Activated CD4-positive, alpha-beta T cell treated with anti-CD3 and anti-CD28 coated beads, Interleukin-2, amount 50 U/mL, for 24 hours (primary cell): ENCODE measurements around the gene PDXDC1.
"Not testable (repeated sequence)": the region's sequence is repeated elsewhere in the genome, so short reads cannot be mapped to it uniquely, and the experiment has no call there.

Experiments used
- DNase-seq, 2 donors: peaks; one replicate each; pipeline ENCODE4 v3.0.0-alpha.2; 2020; ENCODE audit warnings: low read depth in 1 of 2, low spot score in 1 of 2

Gene PDXDC1

GRCh38 chr16:15132719-15133428 lies 158.0 kb downstream of the PDXDC1 start:
- not testable (repeated sequence) for DNase-seq

- not testable (repeated sequence) for DNase-seq
Observed at GRCh38 chr16:15133554-15133953, 158.7 kb downstream of the PDXDC1 start.

- not testable (repeated sequence) for DNase-seq
Observed at GRCh38 chr16:15134752-15135482, 160.1 kb downstream of the PDXDC1 start.

DNA sequence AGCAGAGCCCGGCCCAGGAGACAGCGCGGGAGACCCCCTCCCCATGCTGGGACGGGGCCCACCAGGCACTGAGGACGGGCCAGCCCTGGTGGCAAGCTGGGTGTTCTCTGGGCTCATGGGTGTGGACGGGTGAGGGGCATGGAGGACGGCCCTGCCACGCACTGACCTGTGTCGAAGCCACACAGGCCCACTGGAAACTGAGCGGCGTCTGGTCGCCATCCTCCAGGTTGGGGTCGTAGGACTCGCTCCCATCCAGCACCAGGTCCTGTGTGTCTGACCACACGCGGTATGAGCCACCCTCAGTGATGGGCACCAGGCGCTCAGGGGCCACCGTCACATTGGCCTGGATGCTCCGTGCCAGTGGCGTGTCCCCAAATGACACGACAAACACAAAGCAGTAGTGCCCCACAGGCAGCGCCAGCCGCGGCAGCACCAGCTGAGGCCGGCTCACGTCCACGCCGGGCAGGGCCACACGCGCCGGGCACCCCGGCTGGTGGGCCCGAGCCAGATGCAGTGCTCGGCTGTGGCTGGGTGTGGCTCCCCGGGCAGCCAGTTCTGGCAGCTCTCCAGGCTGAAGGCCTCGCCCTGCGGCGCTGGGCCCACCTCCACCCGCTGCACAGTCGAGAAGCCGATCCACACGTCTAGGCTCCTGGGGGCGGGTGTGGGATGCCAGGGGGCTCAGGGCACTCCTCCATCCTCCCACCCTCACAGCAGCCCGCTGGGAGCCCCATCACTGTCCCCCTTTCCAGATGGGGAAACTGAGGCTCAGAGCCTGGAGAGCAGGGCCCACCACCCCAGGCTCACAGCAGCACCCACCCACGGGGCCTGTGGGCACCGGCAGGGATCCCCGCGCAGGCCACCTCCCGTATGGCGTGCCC lies 160.9 kb downstream of the PDXDC1 start:
- not testable (repeated sequence) for DNase-seq

- DNase-seq = not testable (repeated sequence)
Observed at GRCh38 chr16:15137514-15137913, 162.7 kb downstream of the PDXDC1 start.

- not testable (repeated sequence) for DNase-seq
Observed at GRCh38 chr16:15140444-15141365, 165.9 kb downstream of the PDXDC1 start.

GRCh38 chr16:15141586-15141985 lies 166.8 kb downstream of the PDXDC1 start:
- DNase-seq = no peak

DNA sequence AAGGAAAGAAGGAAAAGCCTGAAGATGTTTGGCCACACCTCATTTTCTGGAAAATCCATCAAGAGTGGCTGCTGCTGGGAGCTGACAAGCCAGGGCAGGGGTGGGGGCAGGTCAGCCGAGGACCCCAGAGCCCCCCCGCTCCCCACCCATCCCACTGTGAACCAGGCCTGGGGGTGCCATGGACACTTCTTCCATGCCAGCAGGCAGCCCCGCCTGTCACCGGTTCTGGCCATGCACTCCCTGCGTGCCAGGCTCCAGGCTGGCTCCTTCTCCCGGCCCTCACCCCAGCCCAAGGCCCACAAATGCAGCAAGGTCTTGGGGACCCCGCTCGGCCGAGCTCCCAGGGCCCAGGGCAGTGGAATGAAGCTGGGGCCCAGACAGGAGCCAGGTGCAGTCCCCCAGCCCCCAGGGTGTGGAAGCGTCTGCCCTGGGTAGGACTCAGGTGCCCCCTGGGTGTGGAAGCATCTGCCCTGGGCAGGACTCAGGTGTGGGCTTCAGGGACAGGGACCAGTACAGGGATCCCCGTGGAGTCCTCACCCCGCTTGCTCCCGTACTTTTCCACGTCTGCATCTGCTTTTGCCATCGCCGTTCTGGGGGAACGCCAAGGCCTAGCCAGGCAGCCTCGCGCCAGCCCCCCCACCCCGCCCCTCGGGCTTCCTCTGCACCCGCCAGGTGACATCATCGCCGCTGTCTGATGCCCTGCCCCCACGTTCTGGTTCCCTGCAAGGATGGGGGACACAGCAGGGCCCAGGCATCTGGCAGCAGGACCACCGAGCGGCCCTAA lies 167.5 kb downstream of the PDXDC1 start:
- not testable (repeated sequence) for DNase-seq

- DNase-seq = not testable (repeated sequence)
Observed at GRCh38 chr16:15142891-15143600, 168.2 kb downstream of the PDXDC1 start.

GRCh38 chr16:15143601-15144091 lies 168.8 kb downstream of the PDXDC1 start:
- not testable (repeated sequence) for DNase-seq

- not testable (repeated sequence) for DNase-seq
Observed at GRCh38 chr16:15144092-15144631, 169.3 kb downstream of the PDXDC1 start.

DNA sequence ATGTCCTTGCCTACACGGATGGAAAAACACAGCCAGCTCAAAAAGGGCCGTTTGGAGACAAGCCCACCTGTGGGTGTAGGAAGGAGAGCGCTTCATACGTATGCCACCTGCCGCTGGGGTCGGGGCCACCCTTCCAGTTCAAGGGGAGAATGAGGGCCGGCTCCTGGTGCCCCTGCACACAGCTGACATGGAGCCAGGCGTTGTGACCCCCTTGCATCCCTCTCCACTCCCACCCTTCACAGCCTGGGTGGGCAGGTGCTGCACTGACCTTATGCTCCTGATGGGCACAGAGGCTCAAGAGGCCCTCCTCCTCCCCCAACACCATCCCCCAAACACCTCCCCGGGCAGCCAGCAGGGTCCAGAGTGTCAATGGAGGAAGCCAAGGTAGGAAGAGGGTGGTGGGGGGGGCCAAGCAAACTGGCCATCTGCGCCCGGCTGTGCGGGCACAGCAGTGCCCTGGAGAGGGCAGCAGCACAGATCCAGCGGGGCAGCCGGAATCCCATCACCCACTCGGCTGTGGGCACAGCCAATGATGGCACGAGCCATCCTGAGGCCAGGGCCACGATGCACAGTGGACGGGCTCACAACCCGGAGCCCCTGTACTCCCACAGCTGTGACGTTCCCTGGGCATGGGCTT lies 170.1 kb downstream of the PDXDC1 start:
- DNase-seq = not testable (repeated sequence)

DNA sequence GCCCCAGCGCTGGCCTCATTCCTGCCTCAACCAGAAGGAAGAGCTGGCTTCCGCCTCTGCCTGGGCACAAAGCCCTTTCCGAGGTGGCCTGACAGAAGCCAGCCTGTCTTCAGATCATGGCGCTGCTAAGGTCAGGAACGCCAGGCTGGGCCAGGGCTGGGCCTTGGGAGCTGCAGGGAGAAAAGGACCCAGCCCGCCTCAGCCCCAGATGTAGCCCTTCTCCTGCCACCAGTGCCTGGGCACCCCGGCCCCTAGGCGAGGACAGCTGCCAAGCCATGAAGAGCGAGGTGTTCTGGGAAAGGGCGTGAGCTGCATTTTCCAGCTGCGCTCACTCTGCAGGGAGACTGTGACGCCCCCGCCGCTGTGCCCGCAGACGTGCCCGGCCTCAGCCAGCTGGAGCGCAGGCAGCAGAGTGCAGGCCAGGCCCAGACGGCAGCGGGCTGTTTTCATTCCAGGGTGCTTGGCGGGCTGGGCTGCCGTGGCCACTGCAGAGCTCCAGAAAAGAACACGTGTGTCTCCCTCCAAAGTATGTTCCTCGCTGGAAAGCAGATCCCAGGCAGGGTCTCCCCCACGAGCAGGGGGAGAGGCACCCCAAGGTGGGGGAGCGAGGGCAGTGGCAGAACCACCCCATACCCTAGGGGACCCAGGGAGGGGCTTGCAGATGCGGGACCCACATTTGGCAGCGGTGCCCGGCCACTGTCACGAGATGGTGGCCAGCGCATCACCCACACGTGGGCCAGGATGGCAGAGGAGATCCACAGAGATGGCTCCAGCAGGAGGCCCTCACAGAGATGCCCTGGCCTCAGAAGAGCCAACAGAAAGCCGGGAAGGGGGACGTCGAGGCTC lies 170.8 kb downstream of the PDXDC1 start:
- DNase-seq = not testable (repeated sequence)

GRCh38 chr16:15146264-15146662 lies 171.4 kb downstream of the PDXDC1 start:
- not testable (repeated sequence) for DNase-seq

GRCh38 chr16:15148831-15149230 lies 174.0 kb downstream of the PDXDC1 start:
- DNase-seq = not testable (repeated sequence)

GRCh38 chr16:15149260-15149659 lies 174.4 kb downstream of the PDXDC1 start:
- DNase-seq = not testable (repeated sequence)

DNA sequence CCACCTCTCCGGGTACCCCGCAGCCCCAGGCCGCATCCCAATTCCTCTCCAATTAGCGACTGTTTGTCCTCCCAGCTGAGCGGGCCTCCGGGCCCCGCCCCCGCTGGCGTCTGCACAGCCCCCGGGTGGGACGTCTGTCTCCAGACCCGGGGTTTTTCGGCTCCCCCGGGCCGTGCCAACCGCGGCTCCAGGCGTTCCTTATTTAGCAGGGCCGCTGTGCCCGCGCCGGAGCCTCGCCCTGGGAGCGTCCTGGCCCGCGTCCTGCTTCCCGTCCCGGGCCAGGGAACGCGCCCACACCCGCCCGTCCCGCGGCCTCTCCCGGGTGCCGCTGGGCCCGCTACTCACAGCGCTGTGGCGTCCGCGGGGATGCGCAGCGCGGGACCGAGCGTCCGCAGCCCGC lies 179.2 kb downstream of the PDXDC1 start:
- not testable (repeated sequence) for DNase-seq
